ENCODE data around the gene TPTE. TPM values are rescaled to one million over a fixed set of nuclear protein-coding genes. Genes with fewer than 3 reads are reported as not detected.
"Not testable (repeated sequence)": the region's sequence is repeated elsewhere in the genome, so short reads cannot be mapped to it uniquely, and the experiment has no call there.

The TPTE gene
- total RNA-seq, 1 experiment from 2014 or later, result not detected

- intact Hi-C loops (cut with micrococcal nuclease; ENCODE audit: unreplicated experiment), result no loop called here
- no peaks in the 10 kb centered on the region for H3K9me3 Mint-ChIP-seq (ENCODE audit: unreplicated experiment)
Observed at GRCh38 chr21:10641107-10641506, 119.7 kb downstream of the TPTE start.

GRCh38 chr21:10645667-10646066 is 124.3 kb downstream of the TPTE start:
- H3K27me3 ChIP-seq (replicated peaks; ENCODE audit: control insufficient read depth, insufficient read depth, low read length); intact Hi-C loops (cut with micrococcal nuclease; ENCODE audit: unreplicated experiment); H3K4me1 ChIP-seq; H3K9me3 ChIP-seq; BruUV-seq (replicated peaks); H3K4me3 Mint-ChIP-seq (ENCODE audit: unreplicated experiment); POLR2A ChIA-PET; H3K9me3 Mint-ChIP-seq (ENCODE audit: unreplicated experiment); H3K36me3 ChIP-seq (ENCODE audit: control insufficient read depth, insufficient read depth, low read length); H3K4me3 ChIP-seq (ENCODE audit: low read depth, low read length); CTCF ChIA-PET; H3K27me3 Mint-ChIP-seq (ENCODE audit: insufficient read depth, unreplicated experiment); H3K4me1 Mint-ChIP-seq (ENCODE audit: low read depth, unreplicated experiment); H3K27ac Mint-ChIP-seq (ENCODE audit: unreplicated experiment); H3K36me3 Mint-ChIP-seq (ENCODE audit: insufficient read depth, unreplicated experiment); DNase-seq: not testable (repeated sequence)

More at GRCh38 chr21:10641107-10641506, 119.7 kb downstream of the TPTE start:
- Mint-ChIP-seq H3K27ac (ENCODE audit: unreplicated experiment) (no peak overlapping the region), H3K27me3 (ENCODE audit: insufficient read depth, unreplicated experiment) (no peaks in the 10 kb centered on the region), H3K4me3 (ENCODE audit: unreplicated experiment) (no peak overlapping the region), H3K36me3 (ENCODE audit: insufficient read depth, unreplicated experiment) (no peaks in the 10 kb centered on the region), H3K4me1 (ENCODE audit: low read depth, unreplicated experiment) (no peaks in the 10 kb centered on the region)
- ChIA-PET POLR2A (no interaction called here), CTCF (no interaction called here)
- H3K27me3 ChIP-seq (replicated peaks; ENCODE audit: control insufficient read depth, insufficient read depth, low read length), result no peaks in the 10 kb centered on the region
- H3K4me3 ChIP-seq (ENCODE audit: low read depth, low read length), result no peak overlapping the region
- no peaks in the 10 kb centered on the region for H3K4me1 ChIP-seq
- peaks cover 10% of the 10 kb centered on the region for H3K9me3 ChIP-seq
- no peaks in the 10 kb centered on the region for H3K36me3 ChIP-seq (ENCODE audit: control insufficient read depth, insufficient read depth, low read length)
- DNase-seq, result no peak
- TF ChIP-seq CTCF (IDR thresholded peaks at IDR 0.05; ENCODE audit: insufficient read depth in 1 of 2, low read depth in 1 of 2, low read length in 1 of 2, severe bottlenecking in 1 of 2, unreplicated experiment in 1 of 2), result no peak
- BruUV-seq (replicated peaks), result no TSS peak

GRCh38 chr21:10649350-10650149 is 128.2 kb downstream of the TPTE start:
- DNase-seq; H3K27ac Mint-ChIP-seq (ENCODE audit: unreplicated experiment); intact Hi-C loops (cut with micrococcal nuclease; ENCODE audit: unreplicated experiment); BruUV-seq (replicated peaks); POLR2A ChIA-PET; H3K4me1 Mint-ChIP-seq (ENCODE audit: low read depth, unreplicated experiment); H3K27me3 Mint-ChIP-seq (ENCODE audit: insufficient read depth, unreplicated experiment); H3K36me3 Mint-ChIP-seq (ENCODE audit: insufficient read depth, unreplicated experiment); H3K4me3 ChIP-seq (ENCODE audit: low read depth, low read length); H3K9me3 ChIP-seq; H3K27me3 ChIP-seq (replicated peaks; ENCODE audit: control insufficient read depth, insufficient read depth, low read length); H3K4me3 Mint-ChIP-seq (ENCODE audit: unreplicated experiment); CTCF ChIA-PET; H3K9me3 Mint-ChIP-seq (ENCODE audit: unreplicated experiment); H3K4me1 ChIP-seq; H3K36me3 ChIP-seq (ENCODE audit: control insufficient read depth, insufficient read depth, low read length): not testable (repeated sequence)

GRCh38 chr21:10650297-10650696 is 128.9 kb downstream of the TPTE start:
- CTCF ChIA-PET; H3K9me3 Mint-ChIP-seq (ENCODE audit: unreplicated experiment); H3K36me3 Mint-ChIP-seq (ENCODE audit: insufficient read depth, unreplicated experiment); H3K4me3 Mint-ChIP-seq (ENCODE audit: unreplicated experiment); H3K4me1 Mint-ChIP-seq (ENCODE audit: low read depth, unreplicated experiment); H3K27me3 ChIP-seq (replicated peaks; ENCODE audit: control insufficient read depth, insufficient read depth, low read length); DNase-seq; H3K36me3 ChIP-seq (ENCODE audit: control insufficient read depth, insufficient read depth, low read length); H3K4me3 ChIP-seq (ENCODE audit: low read depth, low read length); H3K9me3 ChIP-seq; H3K27ac Mint-ChIP-seq (ENCODE audit: unreplicated experiment); POLR2A ChIA-PET; H3K4me1 ChIP-seq; H3K27me3 Mint-ChIP-seq (ENCODE audit: insufficient read depth, unreplicated experiment); intact Hi-C loops (cut with micrococcal nuclease; ENCODE audit: unreplicated experiment); BruUV-seq (replicated peaks): not testable (repeated sequence)
